Panc1 (cell line): ENCODE measurements around the gene RPUSD3.

Source experiments
- POLR2AphosphoS5 ChIP-seq: IDR thresholded peaks from 2 replicates; pipeline ENCODE4 v1.6.1; 2012; ENCODE audit warnings: mild to moderate bottlenecking, low read depth, low read length, moderate library complexity
- REST ChIP-seq, 2 experiments: IDR thresholded peaks; 2 replicates each; pipeline ENCODE4 v1.6.1; 2011 to 2012; ENCODE audit warnings: low read depth in 2 of 2, control low read depth in 1 of 2, low read length in 1 of 2, mild to moderate bottlenecking in 1 of 2, moderate library complexity in 1 of 2; ENCODE audit not compliant: insufficient read depth in 1 of 2
- TCF7L2 ChIP-seq: IDR thresholded peaks from 2 replicates; pipeline ENCODE4 v1.6.1; 2011; ENCODE audit warnings: mild to moderate bottlenecking, low read depth, low read length, inconsistent platforms
- TF ChIP-seq, protein P1 (sequence below): fragments of 450-650 bp; IDR thresholded peaks from 2 replicates; pipeline ENCODE4 v1.5.1; 2017; ENCODE audit warnings: mild to moderate bottlenecking

GRCh38 chr3:9833078-9833477 is 10.7 kb downstream of the RPUSD3 start:
- TF ChIP-seq, protein P1, sequence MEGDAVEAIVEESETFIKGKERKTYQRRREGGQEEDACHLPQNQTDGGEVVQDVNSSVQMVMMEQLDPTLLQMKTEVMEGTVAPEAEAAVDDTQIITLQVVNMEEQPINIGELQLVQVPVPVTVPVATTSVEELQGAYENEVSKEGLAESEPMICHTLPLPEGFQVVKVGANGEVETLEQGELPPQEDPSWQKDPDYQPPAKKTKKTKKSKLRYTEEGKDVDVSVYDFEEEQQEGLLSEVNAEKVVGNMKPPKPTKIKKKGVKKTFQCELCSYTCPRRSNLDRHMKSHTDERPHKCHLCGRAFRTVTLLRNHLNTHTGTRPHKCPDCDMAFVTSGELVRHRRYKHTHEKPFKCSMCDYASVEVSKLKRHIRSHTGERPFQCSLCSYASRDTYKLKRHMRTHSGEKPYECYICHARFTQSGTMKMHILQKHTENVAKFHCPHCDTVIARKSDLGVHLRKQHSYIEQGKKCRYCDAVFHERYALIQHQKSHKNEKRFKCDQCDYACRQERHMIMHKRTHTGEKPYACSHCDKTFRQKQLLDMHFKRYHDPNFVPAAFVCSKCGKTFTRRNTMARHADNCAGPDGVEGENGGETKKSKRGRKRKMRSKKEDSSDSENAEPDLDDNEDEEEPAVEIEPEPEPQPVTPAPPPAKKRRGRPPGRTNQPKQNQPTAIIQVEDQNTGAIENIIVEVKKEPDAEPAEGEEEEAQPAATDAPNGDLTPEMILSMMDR, result no peak
- TF ChIP-seq POLR2AphosphoS5 (no peak), REST (IDR thresholded peaks at IDR 0.05; ENCODE audit: insufficient read depth in 1 of 2, low read depth in 2 of 2, low read length in 1 of 2) (no peak), TCF7L2 (no peak)
